ENCODE results near the gene PARVG.
"Not testable (repeated sequence)": the region's sequence is repeated elsewhere in the genome, so short reads cannot be mapped to it uniquely, and the experiment has no call there.

The PARVG gene

GRCh38 chr22:44237290-44237689, 56.6 kb downstream of the PARVG start:
- H3K9me2 ChIP-seq (replicated peaks; ENCODE audit: control insufficient read depth, low read length) = no peaks in the 10 kb centered on the region

GRCh38 chr22:44241121-44241520, 60.4 kb downstream of the PARVG start:
- not testable (repeated sequence) for H3K27me3 ChIP-seq (ENCODE audit: control insufficient read depth, low read length); H3K4me1 ChIP-seq (ENCODE audit: control insufficient read depth, low read length); H3K9me3 ChIP-seq (ENCODE audit: control insufficient read depth, insufficient read depth, low read length); H3K9me2 ChIP-seq (replicated peaks; ENCODE audit: control insufficient read depth, low read length); H3K79me2 ChIP-seq (ENCODE audit: control insufficient read depth, low read length); H3K4me2 ChIP-seq (ENCODE audit: low read length); H3K4me3 ChIP-seq (ENCODE audit: low read length); H4K20me1 ChIP-seq (ENCODE audit: control insufficient read depth, insufficient read depth, low read depth, low read length); H3F3A ChIP-seq (ENCODE audit: control insufficient read depth, insufficient read depth); H3K27ac ChIP-seq (ENCODE audit: low read depth, low read length); H3K36me3 ChIP-seq (ENCODE audit: control insufficient read depth, low read length)

More at GRCh38 chr22:44237290-44237689, 56.6 kb downstream of the PARVG start:
- Histone ChIP-seq H4K20me1 (ENCODE audit: control insufficient read depth, insufficient read depth, low read depth, low read length) (no peaks in the 10 kb centered on the region), H3K27ac (ENCODE audit: low read depth, low read length) (no peak overlapping the region), H3K9me3 (ENCODE audit: control insufficient read depth, insufficient read depth, low read length) (no peaks in the 10 kb centered on the region), H3K79me2 (ENCODE audit: control insufficient read depth, low read length) (no peaks in the 10 kb centered on the region), H3K4me3 (ENCODE audit: low read length) (no peak overlapping the region), H3K27me3 (ENCODE audit: control insufficient read depth, low read length) (peaks cover 3% of the 10 kb centered on the region; the same call in 1 of the 2 replicates), H3K36me3 (ENCODE audit: control insufficient read depth, low read length) (no peaks in the 10 kb centered on the region), H3K4me2 (ENCODE audit: low read length) (no peak overlapping the region), H3K4me1 (ENCODE audit: control insufficient read depth, low read length) (no peaks in the 10 kb centered on the region), H3F3A (ENCODE audit: control insufficient read depth, insufficient read depth) (0 out of 2 replicates have a peak, but pooled peaks cover 3% of the 10 kb centered on the region)
- TF ChIP-seq CTCF (IDR thresholded peaks at IDR 0.05; ENCODE audit: low read depth, low read length, poor library complexity, severe bottlenecking) = no peak
- no peak for TF ChIP-seq EZH2phosphoT487 (IDR thresholded peaks at IDR 0.05; ENCODE audit: borderline replicate concordance, low read length)

GRCh38 chr22:44242946-44243724, 62.4 kb downstream of the PARVG start:
- Histone ChIP-seq H3K4me1 (ENCODE audit: control insufficient read depth, low read length) (no peaks in the 10 kb centered on the region), H3K4me2 (ENCODE audit: low read length) (no peak overlapping the region), H3K36me3 (ENCODE audit: control insufficient read depth, low read length) (no peaks in the 10 kb centered on the region), H3K79me2 (ENCODE audit: control insufficient read depth, low read length) (no peaks in the 10 kb centered on the region), H3K9me2 (replicated peaks; ENCODE audit: control insufficient read depth, low read length) (no peaks in the 10 kb centered on the region), H3K4me3 (ENCODE audit: low read length) (no peak overlapping the region), H3K27me3 (ENCODE audit: control insufficient read depth, low read length) (peaks cover 3% of the 10 kb centered on the region; the same call in 1 of the 2 replicates), H3K27ac (ENCODE audit: low read depth, low read length) (no peak overlapping the region), H4K20me1 (ENCODE audit: control insufficient read depth, insufficient read depth, low read depth, low read length) (no peaks in the 10 kb centered on the region), H3K9me3 (ENCODE audit: control insufficient read depth, insufficient read depth, low read length) (no peaks in the 10 kb centered on the region), H3F3A (ENCODE audit: control insufficient read depth, insufficient read depth) (no peaks in the 10 kb centered on the region)
- no peak for TF ChIP-seq EZH2phosphoT487 (IDR thresholded peaks at IDR 0.05; ENCODE audit: borderline replicate concordance, low read length)
- no peak for TF ChIP-seq CTCF (IDR thresholded peaks at IDR 0.05; ENCODE audit: low read depth, low read length, poor library complexity, severe bottlenecking)

GRCh38 chr22:44243761-44244160, 63.0 kb downstream of the PARVG start:
- Histone ChIP-seq H3K4me2 (ENCODE audit: low read length) (no peak overlapping the region), H3K27me3 (ENCODE audit: control insufficient read depth, low read length) (peaks cover 3% of the 10 kb centered on the region; the same call in 1 of the 2 replicates), H3K4me1 (ENCODE audit: control insufficient read depth, low read length) (no peaks in the 10 kb centered on the region), H4K20me1 (ENCODE audit: control insufficient read depth, insufficient read depth, low read depth, low read length) (no peaks in the 10 kb centered on the region), H3K4me3 (ENCODE audit: low read length) (no peak overlapping the region), H3K9me2 (replicated peaks; ENCODE audit: control insufficient read depth, low read length) (no peaks in the 10 kb centered on the region), H3K27ac (ENCODE audit: low read depth, low read length) (no peak overlapping the region), H3K9me3 (ENCODE audit: control insufficient read depth, insufficient read depth, low read length) (no peaks in the 10 kb centered on the region), H3K79me2 (ENCODE audit: control insufficient read depth, low read length) (no peaks in the 10 kb centered on the region), H3F3A (ENCODE audit: control insufficient read depth, insufficient read depth) (no peaks in the 10 kb centered on the region), H3K36me3 (ENCODE audit: control insufficient read depth, low read length) (no peaks in the 10 kb centered on the region)
- TF ChIP-seq CTCF (IDR thresholded peaks at IDR 0.05; ENCODE audit: low read depth, low read length, poor library complexity, severe bottlenecking) = no peak
- TF ChIP-seq EZH2phosphoT487 (IDR thresholded peaks at IDR 0.05; ENCODE audit: borderline replicate concordance, low read length) = no peak
